Activated CD8-positive, alpha-beta memory T cell treated with anti-CD3 and anti-CD28 coated beads for 48 hours (primary cell): ENCODE results near the gene CNEP1R1.

Experiments
- DNase-seq, 3 experiments: peaks; one replicate each; pipeline ENCODE4 v3.0.0-alpha.2; 2020; ENCODE audit warnings: low read depth in 2 of 3, low spot score in 2 of 3

Gene CNEP1R1

GRCh38 chr16:50061326-50061725 is 36.3 kb downstream of the CNEP1R1 start:
- no peak for DNase-seq

- no peak for DNase-seq
Observed at GRCh38 chr16:50065241-50065623, 40.2 kb downstream of the CNEP1R1 start.

- DNase-seq, result peak; percentile 88 to 93 (median 89)
Observed at GRCh38 chr16:50065624-50066481, 40.8 kb downstream of the CNEP1R1 start, which contains the start of gene HEATR3. TSS of gene HEATR3 (plus strand) at chr16:50065970. CDS start at chr16:50066132, 162 bp downstream.

- no peak for DNase-seq
Observed at GRCh38 chr16:50066482-50067289, 41.7 kb downstream of the CNEP1R1 start.

GRCh38 chr16:50067290-50067853 is 42.3 kb downstream of the CNEP1R1 start:
- no peak for DNase-seq

GRCh38 chr16:50068550-50068949 is 43.5 kb downstream of the CNEP1R1 start:
- no peak for DNase-seq

- no peak for DNase-seq
Observed at GRCh38 chr16:50069060-50069459, 44.0 kb downstream of the CNEP1R1 start.

- no peak for DNase-seq
Observed at GRCh38 chr16:50071075-50071671, 46.1 kb downstream of the CNEP1R1 start.

GRCh38 chr16:50072730-50073129 is 47.7 kb downstream of the CNEP1R1 start:
- DNase-seq, result no peak

GRCh38 chr16:50079397-50080140 is 54.5 kb downstream of the CNEP1R1 start:
- no peak for DNase-seq

GRCh38 chr16:50081428-50082018 is 56.5 kb downstream of the CNEP1R1 start:
- DNase-seq, result no peak

- DNase-seq, result no peak
Observed at GRCh38 chr16:50083996-50084395, 59.0 kb downstream of the CNEP1R1 start.

- DNase-seq, result no peak
Observed at GRCh38 chr16:50086176-50086575, 61.2 kb downstream of the CNEP1R1 start.
